Measurements from ENCODE around the gene MYO9B. TPM values are rescaled to one million over a fixed set of nuclear protein-coding genes. Genes with fewer than 3 reads are reported as not detected.
A peak's percentile ranks its signal among the peaks of the same experiment; 100 is the strongest.

Gene MYO9B
- total and polyA plus RNA-seq, 2 of the 13 experiments (the other 11 are each of a cell fraction or from before 2014, with no cell fraction given), result 18.0 to 18.3 TPM

DNA sequence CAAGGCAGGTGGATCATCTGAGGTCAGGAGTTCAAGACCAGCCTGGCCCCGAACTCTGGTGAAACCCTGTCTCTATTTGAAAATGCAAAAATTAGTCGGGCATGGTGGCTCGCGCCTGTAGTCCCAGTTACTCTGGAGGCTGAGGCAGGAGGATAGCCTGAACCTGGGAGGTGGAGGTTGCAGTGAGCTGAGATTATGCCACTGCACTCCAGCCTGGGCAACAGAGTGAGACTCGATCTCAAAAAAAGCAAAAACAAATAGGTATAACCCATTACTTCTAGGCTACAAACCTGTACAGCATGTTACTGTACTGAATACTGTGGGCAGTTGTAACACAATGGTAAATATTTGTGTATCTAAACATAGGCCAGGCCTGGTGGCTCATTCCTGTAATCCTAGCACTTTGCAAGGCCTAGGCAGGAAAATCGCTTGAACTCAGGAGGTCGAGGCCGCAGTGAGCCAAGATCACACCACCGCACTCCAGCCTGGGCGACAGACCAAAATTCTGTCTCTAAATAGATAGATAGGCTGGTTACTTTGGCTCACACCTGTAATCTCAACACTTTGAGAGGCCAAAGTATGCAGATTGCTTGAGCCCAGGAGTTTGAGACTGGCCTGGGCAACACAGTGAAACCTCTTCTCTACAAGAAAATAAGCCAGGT lies 63.5 kb downstream of the MYO9B start (continued):
- no peak for TF ChIP-seq FOXP1 (IDR thresholded peaks at IDR 0.05)
- TF ChIP-seq FOXP1 (CRISPR knock-in tag; IDR thresholded peaks at IDR 0.05), result peak; percentile 76
- TF ChIP-seq MAX (IDR thresholded peaks at IDR 0.05), result peak; percentile 34; the same call in 1 of the 2 replicates
- no peak for TF ChIP-seq ZNF569 (CRISPR knock-in tag; IDR thresholded peaks at IDR 0.05; ENCODE audit: borderline replicate concordance)
- TF ChIP-seq ZNF629 (CRISPR knock-in tag; conservative IDR thresholded peaks at IDR 0.05), result no peak
- TF ChIP-seq CEBPB (IDR thresholded peaks at IDR 0.05; ENCODE audit: borderline replicate concordance, low read depth, low read length), result no peak
- peak; percentile 48; the same call in 1 of the 2 replicates for TF ChIP-seq ZMYM3 (CRISPR knock-in tag; IDR thresholded peaks at IDR 0.05)
- TF ChIP-seq, protein P1, sequence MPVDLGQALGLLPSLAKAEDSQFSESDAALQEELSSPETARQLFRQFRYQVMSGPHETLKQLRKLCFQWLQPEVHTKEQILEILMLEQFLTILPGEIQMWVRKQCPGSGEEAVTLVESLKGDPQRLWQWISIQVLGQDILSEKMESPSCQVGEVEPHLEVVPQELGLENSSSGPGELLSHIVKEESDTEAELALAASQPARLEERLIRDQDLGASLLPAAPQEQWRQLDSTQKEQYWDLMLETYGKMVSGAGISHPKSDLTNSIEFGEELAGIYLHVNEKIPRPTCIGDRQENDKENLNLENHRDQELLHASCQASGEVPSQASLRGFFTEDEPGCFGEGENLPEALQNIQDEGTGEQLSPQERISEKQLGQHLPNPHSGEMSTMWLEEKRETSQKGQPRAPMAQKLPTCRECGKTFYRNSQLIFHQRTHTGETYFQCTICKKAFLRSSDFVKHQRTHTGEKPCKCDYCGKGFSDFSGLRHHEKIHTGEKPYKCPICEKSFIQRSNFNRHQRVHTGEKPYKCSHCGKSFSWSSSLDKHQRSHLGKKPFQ (CRISPR knock-in tag; IDR thresholded peaks at IDR 0.05; ENCODE audit: insufficient replicate concordance), result peak; percentile 94
- TF ChIP-seq ZNF501 (CRISPR knock-in tag; IDR thresholded peaks at IDR 0.05), result 0 out of 2 replicates have a peak, but pooled peaks have one; percentile 12
- TF ChIP-seq KLF16 (CRISPR knock-in tag; IDR thresholded peaks at IDR 0.05), result 0 out of 4 replicates have a peak, but pooled peaks of 1 of the 2 experiments have one; percentile 52
- TF ChIP-seq HIVEP1 (CRISPR knock-in tag; IDR thresholded peaks at IDR 0.05), result no peak
- TF ChIP-seq GATAD2A (CRISPR knock-in tag; IDR thresholded peaks at IDR 0.05), result peak; percentile 66; the same call in 1 of the 2 replicates
- TF ChIP-seq, protein P2, sequence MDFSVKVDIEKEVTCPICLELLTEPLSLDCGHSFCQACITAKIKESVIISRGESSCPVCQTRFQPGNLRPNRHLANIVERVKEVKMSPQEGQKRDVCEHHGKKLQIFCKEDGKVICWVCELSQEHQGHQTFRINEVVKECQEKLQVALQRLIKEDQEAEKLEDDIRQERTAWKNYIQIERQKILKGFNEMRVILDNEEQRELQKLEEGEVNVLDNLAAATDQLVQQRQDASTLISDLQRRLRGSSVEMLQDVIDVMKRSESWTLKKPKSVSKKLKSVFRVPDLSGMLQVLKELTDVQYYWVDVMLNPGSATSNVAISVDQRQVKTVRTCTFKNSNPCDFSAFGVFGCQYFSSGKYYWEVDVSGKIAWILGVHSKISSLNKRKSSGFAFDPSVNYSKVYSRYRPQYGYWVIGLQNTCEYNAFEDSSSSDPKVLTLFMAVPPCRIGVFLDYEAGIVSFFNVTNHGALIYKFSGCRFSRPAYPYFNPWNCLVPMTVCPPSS (IDR thresholded peaks at IDR 0.05), result no peak
- TF ChIP-seq ZNF710 (CRISPR knock-in tag; IDR thresholded peaks at IDR 0.05; ENCODE audit: borderline replicate concordance), result no peak
- no peak for TF ChIP-seq SP140L (CRISPR knock-in tag; IDR thresholded peaks at IDR 0.05; ENCODE audit: borderline replicate concordance)
- no peak for TF ChIP-seq LCORL (IDR thresholded peaks at IDR 0.05)
- TF ChIP-seq LCORL (CRISPR knock-in tag; IDR thresholded peaks at IDR 0.05), result no peak
- TF ChIP-seq, protein P3, sequence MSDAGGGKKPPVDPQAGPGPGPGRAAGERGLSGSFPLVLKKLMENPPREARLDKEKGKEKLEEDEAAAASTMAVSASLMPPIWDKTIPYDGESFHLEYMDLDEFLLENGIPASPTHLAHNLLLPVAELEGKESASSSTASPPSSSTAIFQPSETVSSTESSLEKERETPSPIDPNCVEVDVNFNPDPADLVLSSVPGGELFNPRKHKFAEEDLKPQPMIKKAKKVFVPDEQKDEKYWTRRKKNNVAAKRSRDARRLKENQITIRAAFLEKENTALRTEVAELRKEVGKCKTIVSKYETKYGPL (CRISPR knock-in tag; IDR thresholded peaks at IDR 0.05), result no peak
- TF ChIP-seq KMT2B (CRISPR knock-in tag; IDR thresholded peaks at IDR 0.05), result no peak
- TF ChIP-seq ZNF331 (CRISPR knock-in tag; IDR thresholded peaks at IDR 0.05), result 0 out of 2 replicates have a peak, but pooled peaks have one; percentile 39
- no peak for TF ChIP-seq TIGD3 (CRISPR knock-in tag; IDR thresholded peaks at IDR 0.05; ENCODE audit: borderline replicate concordance)
- peak; percentile 88 for TF ChIP-seq FOXA3 (CRISPR knock-in tag; IDR thresholded peaks at IDR 0.05)
- TF ChIP-seq ZFX (CRISPR knock-in tag; IDR thresholded peaks at IDR 0.05; ENCODE audit: low read depth), result peak; percentile 80
- peak; percentile 32; the same call in 1 of the 2 replicates for TF ChIP-seq SOX5 (CRISPR knock-in tag; IDR thresholded peaks at IDR 0.05; ENCODE audit: borderline replicate concordance)
- peak; percentile 44 for TF ChIP-seq FOSL2 (CRISPR knock-in tag; IDR thresholded peaks at IDR 0.05)
